PC-3 (cell line): Measurements from ENCODE around the gene ARHGAP9.

ENCODE experiments used
- EZH2 ChIP-seq: fragments of 300-600 bp; sonication (generic); IDR thresholded peaks from one replicate; pipeline ENCODE4 v1.6.1; 2017; ENCODE audit warnings: antibody characterized with exemption, mild to moderate bottlenecking, low read length; ENCODE audit not compliant: unreplicated experiment
- EZH2phosphoT487 ChIP-seq: fragments of 300-600 bp; sonication (generic); IDR thresholded peaks from 2 replicates; pipeline ENCODE4 v1.6.1; 2018; ENCODE audit warnings: mild to moderate bottlenecking, antibody characterized with exemption, low read length, borderline replicate concordance
- TF ChIP-seq, protein P1 (sequence below): fragments of 300-600 bp; sonication (generic); conservative IDR thresholded peaks from 2 replicates; pipeline ENCODE4 v1.5.1; 2017; ENCODE audit warnings: antibody characterized with exemption, low read depth, mild to moderate bottlenecking, low read length

DNA sequence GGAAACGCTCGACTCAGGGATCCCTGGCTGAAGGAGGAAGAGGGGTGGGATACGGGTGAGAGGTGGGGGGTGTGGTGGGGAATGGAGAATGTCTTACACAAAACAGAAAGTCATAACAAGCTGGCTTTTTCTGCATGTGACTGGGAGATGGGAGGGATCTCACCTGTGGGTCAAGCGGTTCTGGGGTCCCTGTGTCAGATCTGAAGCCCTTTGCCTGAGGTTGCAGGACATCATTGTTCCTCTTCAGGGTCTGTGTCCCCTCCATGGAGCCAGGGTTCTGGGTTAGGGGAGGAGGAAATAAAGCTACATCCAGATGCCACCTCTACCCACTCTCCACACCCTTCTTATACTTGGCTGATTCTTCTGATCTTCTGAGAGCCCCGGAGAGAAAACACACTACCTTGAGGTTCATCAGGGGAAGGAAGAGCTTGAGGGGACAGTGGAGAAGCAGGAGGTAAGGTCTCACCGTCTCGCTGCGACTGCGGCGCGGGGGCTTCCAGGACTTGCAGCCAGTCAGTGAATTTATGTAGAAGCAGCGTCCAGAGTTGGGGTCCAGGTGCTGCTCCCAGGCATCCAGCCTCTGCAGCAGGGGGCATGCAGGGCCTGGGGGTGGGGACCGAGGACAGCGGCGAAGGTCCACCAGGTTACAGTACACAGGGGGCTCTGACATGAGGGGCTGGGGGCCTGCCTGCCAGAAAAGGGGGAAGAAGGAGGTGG is 2.5 kb downstream of the ARHGAP9 start:
- TF ChIP-seq, protein P1, sequence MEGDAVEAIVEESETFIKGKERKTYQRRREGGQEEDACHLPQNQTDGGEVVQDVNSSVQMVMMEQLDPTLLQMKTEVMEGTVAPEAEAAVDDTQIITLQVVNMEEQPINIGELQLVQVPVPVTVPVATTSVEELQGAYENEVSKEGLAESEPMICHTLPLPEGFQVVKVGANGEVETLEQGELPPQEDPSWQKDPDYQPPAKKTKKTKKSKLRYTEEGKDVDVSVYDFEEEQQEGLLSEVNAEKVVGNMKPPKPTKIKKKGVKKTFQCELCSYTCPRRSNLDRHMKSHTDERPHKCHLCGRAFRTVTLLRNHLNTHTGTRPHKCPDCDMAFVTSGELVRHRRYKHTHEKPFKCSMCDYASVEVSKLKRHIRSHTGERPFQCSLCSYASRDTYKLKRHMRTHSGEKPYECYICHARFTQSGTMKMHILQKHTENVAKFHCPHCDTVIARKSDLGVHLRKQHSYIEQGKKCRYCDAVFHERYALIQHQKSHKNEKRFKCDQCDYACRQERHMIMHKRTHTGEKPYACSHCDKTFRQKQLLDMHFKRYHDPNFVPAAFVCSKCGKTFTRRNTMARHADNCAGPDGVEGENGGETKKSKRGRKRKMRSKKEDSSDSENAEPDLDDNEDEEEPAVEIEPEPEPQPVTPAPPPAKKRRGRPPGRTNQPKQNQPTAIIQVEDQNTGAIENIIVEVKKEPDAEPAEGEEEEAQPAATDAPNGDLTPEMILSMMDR, result no peak
- TF ChIP-seq EZH2phosphoT487, result no peak
- TF ChIP-seq EZH2, result no peak
